GM23248 (cell line): ENCODE results near the gene HAND1. TPM values are rescaled to one million over a fixed set of nuclear protein-coding genes. Genes with fewer than 3 reads are reported as not detected.

Experiments
- DNase-seq: peaks from one replicate; pipeline ENCODE4 v3.0.0-alpha.2; 2015
- H2AFZ ChIP-seq: fragments of 200-600 bp; sonication (generic); 2 replicates; pipeline ENCODE4 v1.6.1; 2016; ENCODE audit warnings: antibody characterized with exemption
- H3F3A ChIP-seq: fragments of 200-600 bp; sonication (generic); 2 replicates; pipeline ENCODE4 v1.6.1; 2016; ENCODE audit warnings: mild to moderate bottlenecking, antibody characterized with exemption, mixed run types; ENCODE audit not compliant: insufficient read depth
- H3K27ac ChIP-seq: fragments of 200-600 bp; sonication (generic); 2 replicates; pipeline ENCODE4 v1.5.1; 2016; ENCODE audit warnings: mild to moderate bottlenecking
- H3K27me3 ChIP-seq: fragments of 200-600 bp; sonication (generic); replicated peaks from 2 replicates; pipeline ENCODE4 v1.6.1; 2016; ENCODE audit warnings: mild to moderate bottlenecking; ENCODE audit not compliant: insufficient read depth
- H3K36me3 ChIP-seq: fragments of 200-600 bp; sonication (generic); 2 replicates; pipeline ENCODE4 v1.6.1; 2016; ENCODE audit warnings: low read depth, mild to moderate bottlenecking
- H3K4me1 ChIP-seq: fragments of 200-600 bp; sonication (generic); 2 replicates; pipeline ENCODE4 v1.6.1; 2016; ENCODE audit warnings: mild to moderate bottlenecking; ENCODE audit not compliant: insufficient read depth
- H3K4me2 ChIP-seq: fragments of 200-600 bp; sonication (generic); one replicate; pipeline ENCODE4 v1.6.1; 2016; ENCODE audit warnings: mild to moderate bottlenecking; ENCODE audit not compliant: unreplicated experiment
- H3K4me3 ChIP-seq: fragments of 200-600 bp; sonication (generic); 2 replicates; pipeline ENCODE4 v1.5.1; 2016; ENCODE audit warnings: mild to moderate bottlenecking
- H3K79me2 ChIP-seq: fragments of 200-600 bp; sonication (generic); 2 replicates; pipeline ENCODE4 v1.6.1; 2016; ENCODE audit warnings: mild to moderate bottlenecking; ENCODE audit not compliant: insufficient read depth
- H3K9ac ChIP-seq: fragments of 200-600 bp; sonication (generic); 2 replicates; pipeline ENCODE4 v1.6.1; 2016; ENCODE audit warnings: mild to moderate bottlenecking
- H3K9me2 ChIP-seq: fragments of 200-600 bp; sonication (generic); 2 replicates; pipeline ENCODE4 v1.6.1; 2016; ENCODE audit warnings: mixed run types, mild to moderate bottlenecking, moderate library complexity; ENCODE audit not compliant: insufficient read depth
- H3K9me3 ChIP-seq: fragments of 200-600 bp; sonication (generic); one replicate; pipeline ENCODE4 v1.6.1; 2017; ENCODE audit warnings: low read depth
- H4K20me1 ChIP-seq: fragments of 200-600 bp; sonication (generic); 2 replicates; pipeline ENCODE4 v1.6.0; 2016; ENCODE audit not compliant: insufficient read depth
- EZH2 ChIP-seq: fragments of 200-600 bp; sonication (generic); IDR thresholded peaks from 2 replicates; pipeline ENCODE4 v1.6.1; 2018; ENCODE audit warnings: antibody characterized with exemption, mild to moderate bottlenecking; ENCODE audit not compliant: insufficient read depth, poor library complexity, severe bottlenecking
- EZH2phosphoT487 ChIP-seq: fragments of 200-600 bp; sonication (generic); IDR thresholded peaks from 2 replicates; pipeline ENCODE4 v1.6.1; 2018; ENCODE audit warnings: antibody characterized with exemption, moderate library complexity, mild to moderate bottlenecking, low read depth; ENCODE audit not compliant: insufficient read depth
- WGBS, 2 experiments: methylation state at CpG; one replicate each; pipeline ENCODE4 v1.1.6; 2015 to 2017; ENCODE audit warnings: low lambda C conversion rate in 2 of 2, low coverage in 1 of 2; ENCODE audit errors: missing lambda C conversion rate in 2 of 2; 5-methylcytosine and 5-hydroxymethylcytosine counted together
- in situ Hi-C: fragments of 300-500 bp; cut with MboI; formaldehyde crosslinking; loops from 2 replicates; pipeline ENCODE4 v1.15.0; 2020
- polyA plus RNA-seq: library from polyadenylated mRNA; unstranded; fragments of >200 nt; fragmentation: Nextera tagmentation; extraction: Ambion mirVana; gene quantifications from 2 replicates; pipeline ENCODE4 v1.2.1, GENCODE V29; 2016
- total RNA-seq: library from RNA; depleted of rRNA; stranded (reverse); fragments of >200 nt; shearing (Covaris generic); gene quantifications from 2 replicates; pipeline ENCODE4 v1.2.3, GENCODE V29; 2014

HAND1 gene
- total and polyA plus RNA-seq, 2 experiments from 2014 or later = not detected

- 90 to 97% methylated on average over 2 of the region's 2 CpGs for WGBS, 2 experiments
- in situ Hi-C loops = loop anchor here (25.0 kb wide), 1 partner anchor 363 kb away; no protein-coding TSS in a partner anchor
- Histone ChIP-seq H2AFZ (no peak overlapping the region), H3K27me3 (no peaks in the 10 kb centered on the region), H3K9me3 (no peaks in the 10 kb centered on the region), H3K9ac (no peak overlapping the region), H3K36me3 (peaks cover 18% of the 10 kb centered on the region; the same call in 1 of the 2 replicates), H3F3A (peaks cover 8% of the 10 kb centered on the region), H3K4me2 (no peak overlapping the region), H3K4me1 (peaks cover 11% of the 10 kb centered on the region), H3K4me3 (no peak overlapping the region), H3K27ac (no peak overlapping the region), H4K20me1 (peaks cover 17% of the 10 kb centered on the region; the same call in 1 of the 2 replicates), H3K79me2 (peaks cover 59% of the 10 kb centered on the region), H3K9me2 (no peaks in the 10 kb centered on the region)
- TF ChIP-seq EZH2phosphoT487 = no peak
- TF ChIP-seq EZH2 = no peak
- DNase-seq = no peak
Measured at GRCh38 chr5:154449786-154450185, 28.2 kb downstream of the HAND1 start.

GRCh38 chr5:154447089-154447725, 30.8 kb downstream of the HAND1 start:
- in situ Hi-C loops = no loop called here
- DNase-seq = no peak
- Histone ChIP-seq H3K36me3 (peaks cover 12% of the 10 kb centered on the region; the same call in 1 of the 2 replicates), H3K27ac (peak overlapping the region; percentile 50), H3K9me2 (no peaks in the 10 kb centered on the region), H3K79me2 (peaks cover 72% of the 10 kb centered on the region), H2AFZ (peak overlapping the region; percentile 75), H3F3A (peaks cover 8% of the 10 kb centered on the region), H3K4me3 (peak overlapping the region; percentile 95), H4K20me1 (peaks cover 17% of the 10 kb centered on the region; the same call in 1 of the 2 replicates), H3K4me1 (peaks cover 17% of the 10 kb centered on the region), H3K9ac (peak overlapping the region; percentile 74), H3K9me3 (no peaks in the 10 kb centered on the region), H3K27me3 (no peaks in the 10 kb centered on the region), H3K4me2 (peak overlapping the region; percentile 98)
- WGBS, 2 experiments = 1 to 2% methylated on average over 10 of the region's 10 CpGs
- TF ChIP-seq EZH2phosphoT487 = no peak
- no peak for TF ChIP-seq EZH2

DNA sequence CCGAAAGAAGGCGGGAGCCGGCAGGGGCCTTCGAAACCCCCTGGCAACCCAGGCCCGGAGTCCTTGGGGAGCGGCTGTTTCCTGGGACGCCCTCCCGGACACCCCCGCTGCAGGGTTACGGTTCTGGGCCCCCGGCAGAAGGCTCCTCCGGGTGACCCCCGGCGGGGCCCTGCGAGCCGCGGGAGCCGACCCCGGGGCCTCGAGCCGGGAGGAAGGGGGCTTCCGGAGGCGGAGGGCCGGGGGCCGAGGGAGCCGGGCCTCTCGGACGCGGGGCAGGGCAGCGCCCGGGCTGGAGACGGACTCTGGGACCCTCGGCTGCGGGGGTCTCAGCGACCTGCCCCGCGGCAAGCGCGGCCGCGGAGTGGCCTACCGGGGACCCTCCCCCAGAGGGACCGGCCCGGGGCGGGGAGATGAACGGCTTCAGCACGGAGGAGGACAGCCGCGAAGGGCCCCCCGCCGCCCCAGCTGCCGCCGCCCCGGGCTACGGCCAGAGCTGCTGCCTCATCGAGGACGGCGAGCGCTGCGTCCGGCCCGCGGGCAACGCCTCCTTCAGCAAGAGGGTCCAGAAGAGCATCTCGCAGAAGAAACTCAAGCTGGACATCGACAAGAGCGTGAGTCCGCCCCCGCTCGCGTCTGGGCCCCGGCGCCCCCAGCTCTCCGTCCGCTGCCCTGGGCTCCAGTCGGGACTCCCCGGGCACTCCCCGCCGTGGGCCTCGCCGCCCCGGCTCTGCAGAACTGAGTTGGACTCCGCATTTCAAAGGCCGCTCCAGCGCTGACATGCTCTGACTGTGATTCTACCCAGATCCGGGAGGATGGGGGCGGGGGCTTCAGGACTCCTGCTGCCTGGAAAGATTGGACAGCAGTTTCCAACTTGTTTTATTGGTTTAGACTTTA, 31.6 kb downstream of the HAND1 start:
- H3K27me3 ChIP-seq = no peaks in the 10 kb centered on the region
- H3K4me1 ChIP-seq = peaks cover 17% of the 10 kb centered on the region
- peaks cover 17% of the 10 kb centered on the region; the same call in 1 of the 2 replicates for H4K20me1 ChIP-seq
- in situ Hi-C loops = no loop called here
- H3K79me2 ChIP-seq = peaks cover 66% of the 10 kb centered on the region
- peak; percentile 87 for DNase-seq
- 1% methylated on average over 50 to 69 of the region's 87 CpGs for WGBS, 2 experiments
- H2AFZ ChIP-seq = peak overlapping the region; percentile 75
- peaks cover 6% of the 10 kb centered on the region; the same call in 1 of the 2 replicates for H3K36me3 ChIP-seq
- H3K4me2 ChIP-seq = peak overlapping the region; percentile 98
- H3K27ac ChIP-seq = peak overlapping the region; percentile 50
- H3K9me3 ChIP-seq = no peaks in the 10 kb centered on the region
- H3F3A ChIP-seq = peaks cover 8% of the 10 kb centered on the region
- peak overlapping the region; percentile 74 for H3K9ac ChIP-seq
- no peak for TF ChIP-seq EZH2phosphoT487
- TF ChIP-seq EZH2 = no peak
- no peaks in the 10 kb centered on the region for H3K9me2 ChIP-seq
- H3K4me3 ChIP-seq = peak overlapping the region; percentile 95

- no peaks in the 10 kb centered on the region for H3K27me3 ChIP-seq
- H2AFZ ChIP-seq = peak within 1 kb of the TSS; percentile 99
- peak within 1 kb of the TSS; percentile 95 for H3K4me3 ChIP-seq
- H3K9me2 ChIP-seq = no peaks in the 10 kb centered on the region
- 0% methylated on average over 48 to 59 of the region's 70 CpGs for WGBS, 2 experiments
- TF ChIP-seq EZH2 (no peak), EZH2phosphoT487 (no peak)
- H3K27ac ChIP-seq = peak within 1 kb of the TSS; percentile 50
- H3K36me3 ChIP-seq = no peaks in the 10 kb centered on the region; the same call in 1 of the 2 replicates
- in situ Hi-C loops = no loop called here
- H3K4me2 ChIP-seq = peak within 1 kb of the TSS; percentile 98
- H4K20me1 ChIP-seq = peaks cover 17% of the 10 kb centered on the region; the same call in 1 of the 2 replicates
- H3K4me1 ChIP-seq = peaks cover 17% of the 10 kb centered on the region
- peaks cover 8% of the 10 kb centered on the region for H3F3A ChIP-seq
- H3K9ac ChIP-seq = peak within 1 kb of the TSS; percentile 79
- H3K79me2 ChIP-seq = peaks cover 58% of the 10 kb centered on the region
- peak; percentile 98 for DNase-seq
- H3K9me3 ChIP-seq = no peaks in the 10 kb centered on the region
Measured at GRCh38 chr5:154445422-154446194, 32.4 kb downstream of the HAND1 start, which contains the start of gene SAP30L. Gene SAP30L, plus strand, starts transcription at chr5:154445997. Its CDS starts 608 bp downstream, at chr5:154446605.
